HG03520 (cell line): ENCODE data around the gene NUP210.

Experiments used
- ATAC-seq: cut with Tn5 transposase; IDR thresholded peaks from one replicate; pipeline ENCODE4 v1.9.1; 2021; ENCODE audit warnings: mild to moderate bottlenecking, moderate library complexity; ENCODE audit not compliant: unreplicated experiment

Gene NUP210

GRCh38 chr3:13377021-13377420 is 43.1 kb downstream of the NUP210 start:
- no peak for ATAC-seq

DNA sequence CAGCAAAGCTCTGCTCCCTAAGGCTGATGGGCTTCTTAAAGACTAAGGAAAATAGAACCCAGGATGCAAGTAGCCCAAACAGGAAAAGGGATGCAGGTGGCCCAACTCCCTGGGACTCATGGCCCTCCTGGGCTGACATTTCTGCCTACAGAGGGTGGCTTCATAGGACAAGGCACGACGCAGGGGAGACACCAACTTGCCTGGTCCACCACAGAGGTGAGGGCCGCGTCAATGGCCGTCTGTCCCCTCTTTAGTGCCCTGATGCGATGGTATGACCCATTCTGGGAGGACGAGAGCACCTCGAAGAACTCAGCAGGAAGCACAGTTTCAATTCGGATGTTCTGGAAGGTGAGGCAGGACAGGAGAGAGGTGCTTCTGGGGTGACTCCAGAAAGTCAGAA is 44.0 kb downstream of the NUP210 start:
- ATAC-seq, result no peak

DNA sequence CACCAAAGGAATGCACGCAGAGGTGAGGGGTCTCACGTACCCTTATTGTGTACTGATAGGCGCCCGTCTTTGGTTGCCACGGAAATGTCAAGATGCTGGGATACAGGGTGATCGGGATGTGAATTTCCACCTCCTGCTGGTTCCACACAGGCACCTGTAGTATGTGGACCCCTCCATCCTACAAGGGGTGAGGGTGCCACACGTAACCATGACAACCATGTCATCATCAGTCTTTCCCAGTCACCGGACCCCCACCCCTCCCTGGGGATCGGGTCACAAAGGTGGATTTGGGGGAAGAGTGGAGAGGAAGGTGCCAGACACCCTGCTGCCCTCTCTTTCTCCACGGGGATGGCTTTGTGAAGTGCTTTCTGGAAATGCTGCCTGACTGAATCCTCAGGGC is 44.7 kb downstream of the NUP210 start:
- no peak for ATAC-seq

- no peak for ATAC-seq
Observed at GRCh38 chr3:13373975-13374586, 46.0 kb downstream of the NUP210 start.

GRCh38 chr3:13372656-13373055 is 47.5 kb downstream of the NUP210 start:
- ATAC-seq, result no peak

DNA sequence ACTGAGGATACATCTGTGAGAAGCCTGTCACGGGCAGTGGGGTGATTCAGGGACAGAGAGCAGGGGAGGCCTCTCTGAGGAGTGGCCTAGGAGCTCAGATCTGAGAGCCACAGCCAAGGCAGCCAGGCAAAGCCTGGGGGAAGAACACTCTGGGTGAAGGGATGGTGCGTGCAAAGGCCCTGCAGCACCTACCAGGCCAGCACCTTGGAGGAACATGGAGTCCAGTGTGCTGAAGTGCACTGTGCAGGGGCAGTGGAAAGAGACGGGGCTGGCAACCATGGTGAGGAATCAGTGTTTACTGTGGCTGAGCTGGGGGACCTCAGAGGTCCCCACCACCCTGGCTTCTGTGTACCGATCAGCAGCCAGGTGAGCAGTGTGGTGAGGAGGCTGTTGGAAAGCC is 48.0 kb downstream of the NUP210 start:
- ATAC-seq, result no peak

DNA sequence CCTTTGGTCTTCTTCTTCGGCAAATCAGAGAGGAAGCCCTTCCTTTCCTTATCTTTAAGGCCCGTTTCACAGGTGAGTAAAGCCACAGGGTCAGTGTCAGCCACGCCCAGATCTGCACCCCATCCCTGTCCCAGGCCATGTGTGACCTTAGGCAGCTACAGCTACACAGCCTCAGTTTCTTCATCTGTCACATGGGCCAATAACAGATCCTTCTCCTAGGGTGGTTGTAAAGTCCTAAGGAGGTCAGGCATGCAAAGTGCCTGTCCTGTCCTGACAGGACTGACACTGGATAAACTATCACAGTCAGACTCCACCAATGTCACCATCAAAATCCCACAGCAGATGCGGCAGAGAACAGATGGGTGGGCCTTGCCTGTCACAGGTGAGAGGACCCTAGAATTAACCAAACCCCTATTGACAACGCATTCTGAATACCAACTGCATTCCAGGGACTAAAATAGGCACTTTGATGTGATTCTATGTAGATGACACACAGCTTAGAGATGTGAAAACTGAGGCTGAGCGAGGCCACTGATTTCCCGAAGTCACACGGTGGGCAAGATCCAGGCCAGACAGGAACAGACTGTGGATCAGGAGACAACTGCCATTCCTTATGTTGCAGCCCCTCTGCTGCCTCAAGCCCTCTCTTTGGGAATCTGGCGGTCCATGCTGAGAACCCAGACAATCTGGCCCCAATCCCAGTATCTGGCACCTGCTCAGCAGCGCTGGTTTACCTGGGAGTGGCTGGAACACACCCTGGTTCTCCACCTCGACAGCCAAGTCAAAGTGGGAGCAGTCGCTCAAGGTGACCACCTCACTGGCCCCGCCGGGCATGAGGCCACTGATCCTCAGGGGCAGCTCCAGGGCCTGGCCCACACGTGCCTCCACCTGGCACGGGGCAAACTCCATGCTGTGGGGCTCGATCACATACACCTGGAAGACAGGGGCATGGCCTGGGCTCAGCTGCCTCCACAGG is 48.7 kb downstream of the NUP210 start:
- ATAC-seq, result no peak

DNA sequence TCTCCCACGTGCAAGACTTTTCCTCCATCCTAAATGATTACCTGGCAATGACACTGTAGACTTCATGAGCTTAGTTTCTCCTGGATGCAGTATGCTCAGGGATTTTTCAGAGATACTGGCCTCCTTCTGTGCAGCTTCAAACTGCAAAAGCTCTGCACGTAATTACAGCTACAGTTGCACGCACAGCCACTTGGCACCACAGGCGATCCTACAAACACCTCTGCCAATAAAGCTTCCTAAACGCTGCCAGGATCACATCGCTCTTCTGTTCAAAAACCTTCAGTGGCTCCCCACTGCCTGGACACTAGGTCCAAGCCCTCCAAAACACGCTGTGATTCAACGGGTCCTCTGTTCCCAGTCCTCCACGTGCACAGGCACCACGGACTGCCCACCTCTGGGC is 49.5 kb downstream of the NUP210 start:
- no peak for ATAC-seq

DNA sequence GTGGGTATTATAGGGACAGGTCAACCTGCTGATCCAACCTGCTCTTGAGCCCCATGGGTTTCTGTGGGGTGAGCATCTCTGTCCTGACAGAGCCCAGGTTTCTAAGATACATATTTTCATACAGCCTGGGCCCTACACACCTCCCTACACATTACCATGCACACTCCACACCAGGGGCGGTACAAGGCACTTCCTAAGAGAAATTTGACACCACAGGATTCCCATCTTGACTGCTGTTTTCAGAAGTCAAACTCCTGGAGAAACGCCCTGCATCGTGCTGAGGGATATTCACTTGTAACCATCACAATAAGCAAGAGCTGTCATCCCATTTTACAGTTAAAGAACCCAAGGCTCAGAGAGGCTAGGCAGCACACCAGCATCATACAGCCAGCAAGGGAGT is 50.1 kb downstream of the NUP210 start:
- ATAC-seq, result no peak

DNA sequence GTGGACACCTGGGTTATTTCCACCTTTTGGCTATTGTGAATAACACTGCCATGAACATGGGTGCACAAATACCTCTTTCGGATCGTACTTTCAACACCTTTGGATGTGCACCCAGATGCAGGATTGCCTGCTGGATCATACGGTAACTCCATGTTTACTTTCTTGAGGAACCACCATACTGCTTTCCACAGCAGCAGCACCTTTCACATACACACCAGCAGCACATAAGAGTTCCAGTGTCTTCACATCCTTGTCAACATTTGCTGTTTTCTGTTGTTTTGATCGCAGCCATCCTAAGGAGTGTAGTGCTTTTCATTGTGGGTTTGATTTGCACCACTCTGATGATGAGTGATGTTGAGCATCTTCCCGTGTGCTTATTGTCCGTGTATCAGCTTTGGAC is 51.3 kb downstream of the NUP210 start:
- no peak for ATAC-seq

GRCh38 chr3:13367728-13368127 is 52.4 kb downstream of the NUP210 start:
- ATAC-seq, result no peak

GRCh38 chr3:13365390-13366379 is 54.4 kb downstream of the NUP210 start:
- ATAC-seq, result no peak

DNA sequence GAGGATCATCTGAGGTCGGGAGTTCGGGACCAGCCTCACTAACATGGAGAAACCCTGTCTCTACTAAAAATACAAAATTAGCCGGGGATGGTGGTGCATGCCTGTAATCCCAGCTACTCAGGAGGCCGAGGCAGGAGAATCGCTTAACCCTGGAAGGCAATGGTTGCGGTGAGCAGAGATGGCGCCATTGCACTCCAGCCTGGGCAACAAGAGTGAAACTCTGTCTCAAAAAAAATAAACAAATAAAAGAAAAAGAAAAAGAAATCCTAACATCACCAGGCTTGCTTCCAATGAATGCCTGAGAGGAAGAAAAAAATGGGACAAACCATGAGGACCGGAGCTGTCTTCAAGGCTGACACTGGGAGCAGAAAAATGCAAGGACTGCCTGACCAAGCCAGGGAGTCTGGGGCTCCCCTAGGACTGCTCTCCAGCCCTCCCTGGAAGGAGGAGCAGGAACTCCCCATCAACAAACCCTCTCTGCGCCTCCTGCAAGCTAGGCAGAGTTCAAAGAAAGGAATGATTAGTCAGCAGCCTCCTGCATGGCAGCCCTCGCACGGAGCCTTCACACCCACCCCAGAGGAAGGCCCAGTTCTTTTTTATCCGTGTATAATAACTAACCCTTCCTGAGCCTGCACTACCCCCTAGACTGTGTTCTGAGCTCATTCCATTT is 55.4 kb downstream of the NUP210 start:
- ATAC-seq, result no peak

DNA sequence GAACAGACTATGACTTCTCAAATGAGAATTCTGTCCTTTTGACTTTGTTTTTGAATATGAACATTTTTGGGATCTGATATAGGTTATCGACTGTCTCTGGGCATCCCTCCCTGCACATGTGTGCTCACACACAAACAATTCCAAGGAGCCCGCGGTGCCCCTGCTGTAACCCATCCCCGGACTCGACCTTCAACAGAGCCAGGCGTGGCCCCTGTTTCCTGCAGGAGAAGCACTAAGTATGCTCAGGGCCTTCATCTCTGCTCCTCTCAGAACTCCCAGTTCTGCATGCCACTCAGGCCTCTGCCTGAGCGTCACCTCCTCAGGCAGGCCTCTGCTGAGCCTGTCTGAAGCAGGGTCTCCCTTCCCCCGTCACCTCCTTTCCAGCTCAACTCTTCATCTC is 57.6 kb downstream of the NUP210 start:
- no peak for ATAC-seq

DNA sequence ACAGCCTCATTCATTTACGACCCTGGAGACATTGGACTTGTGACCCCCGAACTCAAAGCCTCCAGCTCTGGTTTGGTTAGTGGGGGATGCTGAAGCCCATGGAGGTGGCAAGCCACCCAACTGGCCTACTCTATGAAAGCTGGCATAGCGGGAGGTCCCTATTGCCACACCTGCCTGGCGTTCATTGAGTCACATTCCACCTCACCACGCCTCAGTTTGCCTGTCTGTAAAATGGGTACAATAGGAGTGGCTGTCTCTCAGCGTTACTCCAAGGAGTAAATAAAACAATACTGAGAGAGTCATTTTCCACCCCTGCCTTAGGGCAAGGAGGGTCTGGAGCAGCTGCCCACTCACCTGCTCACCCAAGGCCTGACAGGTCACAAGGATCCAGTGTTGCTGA is 60.2 kb downstream of the NUP210 start:
- ATAC-seq, result no peak

- no peak for ATAC-seq
Observed at GRCh38 chr3:13358643-13359042, 61.5 kb downstream of the NUP210 start.

DNA sequence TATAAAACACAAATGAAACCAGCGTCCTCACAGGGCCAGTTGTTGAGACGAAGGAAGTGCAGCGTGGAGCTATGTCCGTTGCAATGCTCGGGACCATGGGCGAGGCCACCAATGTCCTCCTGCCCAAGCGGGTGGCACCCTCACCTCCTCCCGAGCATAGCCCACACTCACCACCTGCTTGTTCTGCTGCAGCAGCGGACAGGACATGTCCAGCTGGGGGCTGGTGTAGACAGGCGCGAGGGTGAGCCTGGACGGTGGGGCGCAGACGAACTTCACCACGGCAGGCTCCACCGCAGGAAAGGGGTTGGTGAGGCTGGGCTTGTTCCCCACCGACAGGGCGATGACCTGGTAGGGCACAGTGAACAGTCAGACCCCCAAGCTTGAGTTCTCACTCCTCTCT is 62.1 kb downstream of the NUP210 start:
- ATAC-seq, result no peak

- no peak for ATAC-seq
Observed at GRCh38 chr3:13357074-13357473, 63.0 kb downstream of the NUP210 start.

- no peak for ATAC-seq
Observed at GRCh38 chr3:13353936-13354542, 66.1 kb downstream of the NUP210 start.

DNA sequence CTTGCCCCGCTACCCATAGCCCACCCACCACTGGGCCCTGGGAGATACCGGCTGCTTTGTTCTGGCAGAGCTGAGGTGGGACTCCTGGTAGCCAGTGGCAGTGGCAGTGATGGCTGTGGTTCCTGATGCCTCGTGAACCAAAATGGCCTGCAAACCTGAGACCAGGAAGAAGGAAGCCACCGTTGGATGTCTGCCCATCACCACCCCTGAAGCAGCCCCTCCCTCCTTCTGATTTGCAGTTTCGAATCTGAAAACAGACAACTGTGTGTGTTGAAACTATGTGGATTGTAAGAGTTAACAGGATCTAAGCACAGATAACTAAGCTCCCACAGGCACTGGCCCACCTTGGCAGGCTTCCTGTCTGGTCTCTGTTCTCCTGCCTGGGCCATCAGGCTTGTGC is 66.6 kb downstream of the NUP210 start:
- ATAC-seq, result no peak
